GM18868 (cell line): ENCODE measurements around the gene SH3RF1.

Experiments
- ATAC-seq: cut with Tn5 transposase; IDR thresholded peaks from one replicate; pipeline ENCODE4 v1.9.1; 2021; ENCODE audit warnings: mild to moderate bottlenecking, moderate library complexity; ENCODE audit not compliant: unreplicated experiment

SH3RF1 gene

DNA sequence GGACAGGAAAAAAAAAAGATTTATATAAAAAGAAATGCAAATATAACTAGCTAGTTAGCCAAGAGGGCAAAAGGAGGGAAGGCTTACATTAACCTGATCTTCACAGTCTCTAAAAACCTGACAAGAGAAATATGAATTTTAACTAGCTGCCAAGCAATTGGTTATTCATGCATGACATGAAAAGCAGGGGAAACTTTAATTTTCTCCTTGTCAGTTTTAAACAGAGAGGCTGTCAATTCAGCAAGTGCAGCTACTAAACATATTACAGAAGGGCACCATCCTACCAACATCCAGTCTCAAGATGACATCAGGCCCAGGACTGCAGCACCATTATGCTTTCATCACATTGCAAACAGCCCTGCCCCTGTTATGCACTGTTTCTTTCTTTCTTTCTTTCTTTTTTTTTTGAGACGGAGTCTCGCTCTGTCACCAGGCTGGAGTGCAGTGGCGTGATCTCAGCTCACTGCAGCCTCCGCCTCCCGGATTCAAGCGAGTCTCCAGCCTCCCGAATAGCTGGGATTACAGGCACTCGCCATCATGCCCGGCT is 221.8 kb downstream of the SH3RF1 start:
- ATAC-seq: no peak

DNA sequence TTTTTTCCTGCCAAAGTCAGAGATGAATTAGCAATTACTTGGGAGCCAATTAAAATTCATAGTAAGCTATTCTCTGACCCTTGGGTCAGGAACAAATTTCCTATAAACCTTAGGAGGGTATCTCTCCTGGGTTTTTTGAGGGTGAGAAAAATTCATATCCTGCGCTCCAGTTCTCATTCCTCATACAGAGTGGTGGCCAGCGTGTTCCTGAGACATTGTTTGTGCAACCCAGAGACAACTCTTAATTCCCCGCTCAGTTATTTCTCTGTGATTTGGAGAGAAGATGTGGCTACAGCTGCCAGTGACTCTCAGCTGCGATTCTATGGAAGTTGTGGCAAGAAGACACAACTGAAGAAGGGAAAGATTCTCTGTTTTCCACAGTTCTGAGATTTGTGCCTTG is 222.8 kb downstream of the SH3RF1 start:
- no peak for ATAC-seq

DNA sequence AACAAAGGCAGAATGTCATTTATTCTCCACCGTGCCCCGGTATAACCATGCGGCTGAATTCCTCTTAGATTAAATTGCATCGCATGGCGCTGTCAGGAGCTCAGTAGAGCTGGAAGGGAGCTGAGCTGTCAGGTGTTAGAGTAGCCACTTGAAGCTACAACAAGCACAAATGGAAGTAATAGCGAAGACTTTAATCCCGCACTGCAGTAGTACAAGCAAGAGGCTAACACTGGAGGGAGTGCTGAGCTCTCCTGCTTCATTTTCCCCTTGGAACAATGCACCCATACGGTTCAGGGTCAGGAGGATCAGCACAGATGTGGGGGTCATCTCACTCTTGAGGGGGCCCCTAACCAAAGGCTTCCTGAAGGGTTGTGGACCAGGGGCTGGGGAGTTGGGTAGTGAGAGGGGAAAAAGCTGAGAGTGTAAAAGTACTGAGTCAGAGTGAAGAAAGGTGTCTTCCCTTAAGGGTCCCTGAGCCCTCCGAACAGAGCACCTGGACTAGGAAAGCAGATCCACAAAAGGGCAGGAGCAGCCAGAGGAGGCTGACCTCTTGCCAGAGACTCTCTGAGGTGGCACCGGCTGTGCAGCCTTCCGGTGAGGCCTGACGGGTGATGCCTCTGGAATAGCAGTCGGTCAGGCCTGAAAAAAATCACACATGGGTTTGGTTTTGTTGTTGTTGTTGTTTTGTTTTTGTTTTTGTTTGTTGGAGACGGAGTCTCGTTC is 224.7 kb downstream of the SH3RF1 start:
- ATAC-seq: no peak

DNA sequence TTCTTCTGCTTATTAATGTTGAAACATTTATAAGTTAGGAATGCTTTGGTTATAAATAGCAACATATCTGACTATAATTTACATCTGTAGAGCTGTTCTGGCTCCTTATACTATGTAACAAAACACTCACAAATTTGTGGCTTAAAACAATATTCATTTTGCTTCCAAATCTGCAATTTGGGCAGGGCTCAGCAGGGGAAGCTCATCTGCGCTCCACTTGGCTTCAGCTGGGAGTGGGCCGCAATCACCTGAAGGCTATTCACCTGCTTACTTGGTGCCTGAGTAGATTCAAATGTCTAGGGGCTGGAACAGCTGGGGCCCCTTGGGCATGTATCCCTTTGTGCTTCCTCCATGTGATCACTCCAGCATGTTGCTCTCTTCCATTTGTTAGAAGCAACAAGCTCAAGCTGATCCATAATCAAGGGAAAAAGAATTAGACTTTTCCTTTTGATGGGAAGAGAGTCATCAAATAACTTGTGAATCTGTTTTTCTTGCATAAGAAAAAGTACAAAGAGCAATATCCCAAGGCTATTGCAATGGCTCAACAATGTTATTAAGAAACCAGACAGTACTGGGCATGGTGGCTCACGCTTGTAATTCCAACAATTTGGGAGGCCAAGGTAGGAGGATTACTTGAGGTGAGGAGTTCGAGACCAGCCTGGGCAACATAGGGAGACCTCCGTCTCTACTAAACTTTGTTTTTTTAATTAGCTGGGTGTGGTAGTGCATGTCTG is 225.9 kb downstream of the SH3RF1 start:
- ATAC-seq: no peak
